Kidney capillary endothelial cell (primary cell): ENCODE measurements around the gene PTH.

Source experiments
- DNase-seq: peaks from one replicate; pipeline ENCODE4 v3.0.0-alpha.2; 2018; ENCODE audit warnings: low spot score

PTH gene

DNA sequence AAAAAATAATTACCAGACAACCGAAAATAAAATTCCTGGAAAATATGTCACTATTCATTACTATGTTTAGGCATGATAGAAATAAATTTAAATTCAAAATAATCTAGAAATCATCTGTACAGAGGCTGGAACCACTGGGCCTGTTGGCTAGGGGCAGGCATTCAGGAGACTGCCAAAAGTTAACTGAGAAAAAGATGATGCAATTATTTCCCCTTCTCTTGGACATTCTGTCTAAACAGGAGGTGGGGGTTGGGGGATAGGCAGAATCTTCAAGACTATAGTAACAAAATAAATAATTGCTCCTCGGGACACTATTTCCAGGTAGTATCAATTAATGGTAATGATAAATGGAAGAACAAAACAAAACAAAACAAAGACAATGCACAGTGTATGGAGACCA lies 46.9 kb downstream of the PTH start:
- DNase-seq, result no peak

GRCh38 chr11:13446444-13446843 lies 49.4 kb downstream of the PTH start:
- peak; percentile 86 for DNase-seq

DNA sequence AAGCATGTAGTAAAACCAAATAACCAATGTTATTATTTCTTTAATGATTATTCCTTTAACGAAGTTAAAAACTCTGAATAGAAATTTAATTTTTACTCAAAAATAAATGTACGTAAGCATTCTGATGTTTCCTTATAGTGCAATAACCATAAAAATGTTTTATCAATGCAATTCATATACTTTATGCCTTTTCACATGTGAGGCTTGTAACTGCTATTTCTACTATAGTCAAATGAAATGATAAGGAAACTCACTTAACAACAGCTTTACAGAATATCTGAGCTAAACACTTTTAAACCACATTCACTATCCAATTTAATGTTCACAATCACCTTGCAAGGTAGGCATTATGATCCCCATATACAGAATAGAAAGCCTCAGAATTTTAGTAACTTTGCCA lies 50.2 kb downstream of the PTH start:
- DNase-seq, result no peak
